ENCODE data around the gene RAET1G. TPM values are rescaled to one million over a fixed set of nuclear protein-coding genes. Genes with fewer than 3 reads are reported as not detected.

The RAET1G gene
- total and polyA plus RNA-seq, 9 of the 15 experiments (the other 6 are each of a cell fraction or from before 2014, with no cell fraction given), result 0.11 TPM; not detected in 8

GRCh38 chr6:149925974-149926777 is 3.3 kb upstream of the RAET1G start (continued):
- TF ChIP-seq ATF3 (IDR thresholded peaks at IDR 0.05), result no peak
- TF ChIP-seq ATF3 (CRISPR knock-in tag; conservative IDR thresholded peaks at IDR 0.05), result no peak
- TF ChIP-seq CBX1 (IDR thresholded peaks at IDR 0.05; ENCODE audit: low read depth), result 0 out of 2 replicates have a peak, but pooled peaks have one; percentile 12
- TF ChIP-seq ZNF408 (CRISPR knock-in tag; IDR thresholded peaks at IDR 0.05; ENCODE audit: low read depth), result no peak
- no peak for TF ChIP-seq ID3 (CRISPR knock-in tag; IDR thresholded peaks at IDR 0.05)
- TF ChIP-seq ID3 (tag; IDR thresholded peaks at IDR 0.05), result no peak
- no peak for TF ChIP-seq SMAD3 (CRISPR knock-in tag; conservative IDR thresholded peaks at IDR 0.05)
- TF ChIP-seq ZNF41 (CRISPR knock-in tag; conservative IDR thresholded peaks at IDR 0.05), result 0 out of 2 replicates have a peak, but pooled peaks have one; percentile 33
- TF ChIP-seq YBX1 (IDR thresholded peaks at IDR 0.05), result no peak
- TF ChIP-seq ZNF253 (CRISPR knock-in tag; conservative IDR thresholded peaks at IDR 0.05), result no peak
- TF ChIP-seq CBX3 (IDR thresholded peaks at IDR 0.05; ENCODE audit: borderline replicate concordance in 1 of 2, low read length in 2 of 2), result peak in 1 of 2 experiments; percentile 46; a peak in 1 of 3 replicates
- no peak for TF ChIP-seq FOS (IDR thresholded peaks at IDR 0.05; ENCODE audit: extremely low read depth, insufficient read length)
- TF ChIP-seq IRF2 (CRISPR knock-in tag; IDR thresholded peaks at IDR 0.05), result no peak
- no peak for TF ChIP-seq ZFX (CRISPR knock-in tag; IDR thresholded peaks at IDR 0.05)
- no peak for TF ChIP-seq ESRRA (IDR thresholded peaks at IDR 0.05; ENCODE audit: borderline replicate concordance, low read depth)
- no peak for TF ChIP-seq NR1H2 (CRISPR knock-in tag; IDR thresholded peaks at IDR 0.05)
- peak; percentile 42; the same call in 1 of the 2 replicates for TF ChIP-seq RBFOX2 (IDR thresholded peaks at IDR 0.05; ENCODE audit: low read depth, low read length)
- no peak for TF ChIP-seq THRAP3 (IDR thresholded peaks at IDR 0.05; ENCODE audit: borderline replicate concordance)
- TF ChIP-seq ZKSCAN1 (IDR thresholded peaks at IDR 0.05; ENCODE audit: low read depth, low read length), result 0 out of 2 replicates have a peak, but pooled peaks have one; percentile 41
- TF ChIP-seq SREBF2 (CRISPR knock-in tag; IDR thresholded peaks at IDR 0.05), result no peak
